Measurements from ENCODE around the gene AZIN2.
"Not testable (repeated sequence)": the region's sequence is repeated elsewhere in the genome, so short reads cannot be mapped to it uniquely, and the experiment has no call there.

Gene AZIN2

DNA sequence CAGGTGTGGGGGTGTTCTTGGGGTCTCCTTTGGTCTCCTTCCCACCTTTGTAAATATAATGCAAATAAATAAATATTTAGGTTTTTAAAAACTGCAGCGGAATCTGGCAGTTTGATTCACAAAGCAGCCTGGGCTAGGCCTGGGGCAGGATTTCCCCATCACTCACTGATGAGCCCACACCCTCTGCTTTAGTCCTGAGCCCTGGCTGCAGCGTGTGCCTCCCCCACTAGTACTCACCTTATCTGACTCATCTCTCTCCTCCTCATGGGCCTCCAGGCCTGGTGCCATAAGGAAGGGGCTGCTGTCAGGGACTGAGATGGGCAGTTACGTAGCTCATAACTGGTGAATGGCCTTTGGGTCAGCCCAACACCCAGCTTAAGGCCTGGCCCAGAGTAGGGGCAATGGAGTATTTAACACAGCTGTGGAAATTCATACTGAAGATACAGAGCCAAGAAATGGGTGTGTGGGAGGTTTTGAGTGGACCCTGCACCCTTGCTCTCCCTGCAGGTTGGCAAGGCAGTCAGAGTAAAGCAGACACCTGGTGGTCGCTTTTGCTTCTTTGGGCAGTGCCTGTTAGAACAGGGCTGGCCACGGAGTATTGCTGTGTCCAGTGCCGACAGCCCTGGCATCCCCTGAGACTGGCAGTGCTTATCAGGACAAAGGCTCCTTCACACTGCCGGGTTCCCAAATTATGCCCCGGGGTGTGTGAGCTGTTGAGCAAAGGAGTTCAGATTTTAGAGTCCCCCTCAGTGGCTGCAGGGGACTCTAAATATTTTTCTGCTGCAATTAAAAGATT is 39.7 kb downstream of the AZIN2 start:
- no peak overlapping the region for H3K9ac ChIP-seq (ENCODE audit: low read depth, low read length)

DNA sequence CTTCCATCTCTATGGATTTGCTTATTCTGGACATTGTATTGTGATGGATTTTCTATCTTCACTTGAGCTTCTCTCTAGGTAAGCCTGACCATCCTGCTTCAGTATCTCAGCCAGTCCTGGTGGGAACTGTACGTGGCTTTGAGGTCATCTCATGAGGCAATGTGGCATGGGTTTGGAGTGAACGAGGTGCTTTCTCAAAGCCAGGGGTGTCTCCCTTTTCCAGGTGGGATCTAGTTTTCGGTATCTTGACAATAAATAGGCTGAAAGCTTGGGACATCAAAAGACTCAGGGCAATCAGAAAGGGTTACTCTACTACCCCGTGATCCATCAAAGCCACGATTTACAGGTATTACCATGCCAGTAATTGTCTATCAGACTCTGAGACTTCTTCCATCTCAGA is 40.8 kb downstream of the AZIN2 start:
- Histone ChIP-seq H3K27me3 (ENCODE audit: insufficient read depth, low read length) (no peaks in the 10 kb centered on the region; the same call in 1 of the 2 replicates), H3K27ac (ENCODE audit: low read depth, low read length) (no peak overlapping the region), H3K36me3 (ENCODE audit: insufficient read depth, low read length) (no peaks in the 10 kb centered on the region), H3K9me3 (ENCODE audit: insufficient read depth, low read depth, low read length) (no peaks in the 10 kb centered on the region), H3K4me1 (ENCODE audit: insufficient read depth, low read length) (no peaks in the 10 kb centered on the region), H3K4me3 (ENCODE audit: low read length) (no peak overlapping the region), H3K9ac (ENCODE audit: low read depth, low read length) (no peak overlapping the region)
- 95% methylated on average over 5 of the region's 5 CpGs for WGBS

More for the DNA sequence above, 39.7 kb downstream of the AZIN2 start:
- Histone ChIP-seq H3K9me3 (ENCODE audit: insufficient read depth, low read depth, low read length) (no peaks in the 10 kb centered on the region), H3K4me3 (ENCODE audit: low read length) (no peak overlapping the region), H3K4me1 (ENCODE audit: insufficient read depth, low read length) (no peaks in the 10 kb centered on the region), H3K36me3 (ENCODE audit: insufficient read depth, low read length) (no peaks in the 10 kb centered on the region), H3K27ac (ENCODE audit: low read depth, low read length) (no peak overlapping the region), H3K27me3 (ENCODE audit: insufficient read depth, low read length) (no peaks in the 10 kb centered on the region; the same call in 1 of the 2 replicates)
- 86% methylated on average over 8 of the region's 8 CpGs for WGBS

DNA sequence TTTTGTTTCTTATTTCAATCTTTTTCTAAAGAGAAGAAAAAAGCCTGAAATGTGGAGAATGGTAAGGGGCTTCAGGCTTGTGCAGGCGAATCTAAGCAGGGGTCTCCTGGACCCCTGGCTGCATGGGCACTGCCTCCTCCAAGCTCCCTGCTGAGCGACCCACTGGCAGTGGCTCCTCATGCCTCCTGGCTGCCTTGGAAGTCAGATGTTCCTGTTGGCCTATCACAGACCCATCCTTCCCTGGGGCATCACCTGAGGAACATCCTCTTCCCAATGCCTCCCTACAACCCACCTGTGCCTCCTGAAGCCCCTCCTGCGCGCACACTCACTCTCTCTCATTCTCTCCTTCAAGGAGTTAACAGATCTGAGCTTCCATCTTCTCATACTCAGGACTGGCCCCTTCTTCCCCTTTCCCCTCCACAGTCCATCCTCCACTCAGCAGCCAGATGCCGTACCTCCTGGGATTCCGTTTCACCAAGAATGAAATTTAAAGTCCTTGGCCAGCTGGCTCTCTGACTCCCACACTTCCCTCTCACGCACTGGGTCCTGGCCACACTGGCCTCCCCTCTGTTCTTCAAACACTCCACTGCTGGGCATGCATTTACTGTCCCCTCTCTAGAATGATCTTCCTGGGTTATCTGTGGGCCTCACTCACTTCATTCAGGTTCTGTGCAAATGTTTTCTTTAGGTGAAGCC is 41.7 kb downstream of the AZIN2 start:
- Histone ChIP-seq H3K4me3 (ENCODE audit: low read length) (no peak overlapping the region), H3K27ac (ENCODE audit: low read depth, low read length) (no peak overlapping the region), H3K9ac (ENCODE audit: low read depth, low read length) (no peak overlapping the region), H3K9me3 (ENCODE audit: insufficient read depth, low read depth, low read length) (no peaks in the 10 kb centered on the region), H3K27me3 (ENCODE audit: insufficient read depth, low read length) (no peaks in the 10 kb centered on the region; the same call in 1 of the 2 replicates), H3K4me1 (ENCODE audit: insufficient read depth, low read length) (0 out of 2 replicates have a peak, but pooled peaks cover under 1% of the 10 kb centered on the region), H3K36me3 (ENCODE audit: insufficient read depth, low read length) (no peaks in the 10 kb centered on the region)
- 92% methylated on average over 7 of the region's 7 CpGs for WGBS

DNA sequence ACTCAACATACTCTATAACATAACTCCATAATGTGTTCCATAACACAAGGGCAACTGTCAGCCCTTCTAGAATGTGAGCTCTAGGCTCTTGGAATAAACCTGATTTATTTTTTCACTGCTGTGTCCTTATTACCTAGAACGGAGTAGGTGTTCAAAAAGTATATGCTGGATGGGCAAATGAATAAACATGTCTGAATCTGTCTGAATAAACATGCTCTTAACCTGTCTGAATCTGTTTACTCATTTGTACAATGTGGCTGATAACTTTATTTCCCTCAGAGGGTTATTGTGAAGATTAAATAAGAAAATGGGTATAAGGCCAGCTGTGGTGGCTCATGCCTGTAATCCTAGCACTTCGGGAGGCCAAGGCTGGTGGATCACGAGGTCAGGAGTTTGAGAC is 42.3 kb downstream of the AZIN2 start:
- Histone ChIP-seq H3K4me3 (ENCODE audit: low read length) (no peak overlapping the region), H3K4me1 (ENCODE audit: insufficient read depth, low read length) (0 out of 2 replicates have a peak, but pooled peaks cover 5% of the 10 kb centered on the region)
- 91% methylated on average over 3 of the region's 3 CpGs for WGBS

DNA sequence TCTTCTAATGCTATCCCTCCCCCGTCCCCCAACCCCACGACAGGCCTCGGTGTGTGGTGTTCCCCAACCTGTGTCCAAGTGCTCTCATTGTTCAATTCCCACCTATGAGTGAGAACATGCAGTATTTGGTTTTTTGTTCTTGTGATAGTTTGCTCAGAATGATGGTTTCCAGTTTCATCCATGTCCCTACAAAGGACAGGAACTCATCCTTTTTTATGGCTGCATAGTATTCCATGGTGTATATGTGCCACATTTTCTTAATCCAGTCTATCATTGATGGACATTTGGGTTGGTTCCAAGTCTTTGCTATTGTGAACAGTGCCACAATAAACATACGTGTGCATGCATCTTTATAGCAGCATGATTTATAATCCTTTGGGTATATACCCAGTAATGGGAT is 43.7 kb downstream of the AZIN2 start:
- H3K4me3 ChIP-seq (ENCODE audit: low read length); H3K4me1 ChIP-seq (ENCODE audit: insufficient read depth, low read length); H3K9me3 ChIP-seq (ENCODE audit: insufficient read depth, low read depth, low read length); H3K36me3 ChIP-seq (ENCODE audit: insufficient read depth, low read length); H3K27ac ChIP-seq (ENCODE audit: low read depth, low read length); H3K9ac ChIP-seq (ENCODE audit: low read depth, low read length); H3K27me3 ChIP-seq (ENCODE audit: insufficient read depth, low read length): not testable (repeated sequence)
- WGBS = 96% methylated on average over 4 of the region's 4 CpGs

More for the DNA sequence above, 42.3 kb downstream of the AZIN2 start:
- H3K27me3 ChIP-seq (ENCODE audit: insufficient read depth, low read length) = no peaks in the 10 kb centered on the region; the same call in 1 of the 2 replicates
- H3K9me3 ChIP-seq (ENCODE audit: insufficient read depth, low read depth, low read length) = no peaks in the 10 kb centered on the region
- no peak overlapping the region for H3K9ac ChIP-seq (ENCODE audit: low read depth, low read length)
- no peak overlapping the region for H3K27ac ChIP-seq (ENCODE audit: low read depth, low read length)
- H3K36me3 ChIP-seq (ENCODE audit: insufficient read depth, low read length) = no peaks in the 10 kb centered on the region

DNA sequence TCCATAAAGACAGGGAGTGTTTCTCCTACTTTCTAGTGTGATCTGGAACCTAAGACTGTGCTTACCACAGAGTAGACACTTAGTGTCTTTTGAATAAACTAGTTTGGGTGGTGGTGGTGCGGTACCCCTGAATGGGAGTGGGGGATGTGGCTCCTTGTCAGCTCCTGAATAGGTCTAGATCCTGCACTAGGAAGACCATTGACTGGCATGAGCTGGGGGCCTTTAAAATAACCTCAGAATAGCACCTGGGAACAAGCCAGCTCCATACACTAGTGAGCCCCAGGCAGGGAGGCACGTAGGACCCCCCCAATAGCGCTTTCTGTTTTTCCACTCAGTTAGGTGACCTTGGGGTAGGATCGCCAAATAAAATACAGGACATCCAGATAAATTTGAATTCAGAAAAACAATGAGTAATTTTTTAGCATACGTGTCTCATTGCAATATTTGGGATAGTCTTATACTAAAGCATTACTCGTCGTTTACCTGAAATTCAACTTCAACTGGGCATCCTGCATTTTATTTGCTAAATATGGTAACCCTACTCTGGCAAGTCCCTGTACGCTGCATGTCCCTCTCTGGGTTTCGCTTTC is 45.6 kb downstream of the AZIN2 start:
- 87% methylated on average over 9 of the region's 9 CpGs for WGBS

DNA sequence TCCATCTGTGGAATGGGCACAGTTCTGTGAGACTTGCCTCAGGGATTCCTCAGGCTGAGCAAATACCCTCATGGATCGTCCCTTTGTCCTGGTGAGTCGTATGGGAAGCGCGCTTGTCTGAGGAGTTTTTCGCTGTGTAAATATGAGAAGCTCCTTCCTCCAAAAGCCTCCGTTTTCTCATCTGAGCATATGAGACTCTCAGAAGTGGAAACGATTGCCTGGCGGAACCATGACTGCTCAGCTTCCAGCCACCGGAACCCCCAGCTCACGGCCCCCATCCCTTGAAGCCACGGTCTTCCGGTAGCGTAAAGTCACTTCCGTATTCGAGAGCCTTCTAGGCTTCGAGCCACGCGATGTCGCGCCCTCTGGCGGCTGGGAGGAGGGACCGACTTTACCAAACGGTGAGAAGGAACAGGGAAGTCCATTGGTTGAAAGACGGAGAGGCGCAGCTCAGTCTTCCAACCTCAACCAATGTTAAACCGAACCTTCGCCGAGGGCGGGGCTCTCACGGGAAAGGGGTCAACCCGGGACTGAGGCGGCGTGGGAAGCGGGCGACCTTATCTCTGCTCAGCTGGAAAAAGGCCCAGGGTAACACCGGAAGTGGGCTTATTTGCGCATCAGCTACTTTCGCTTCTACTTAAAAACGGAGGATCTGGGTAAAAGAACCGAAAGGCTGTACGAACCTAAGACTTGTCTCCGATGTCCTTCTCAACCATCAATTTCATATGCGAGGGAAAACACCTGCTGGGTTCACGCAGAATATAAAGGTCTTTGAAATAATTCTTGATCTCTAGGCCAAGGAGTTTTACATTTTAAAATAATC is 46.3 kb downstream of the AZIN2 start:
- H3K36me3 ChIP-seq (ENCODE audit: insufficient read depth, low read length) = no peaks in the 10 kb centered on the region
- peak overlapping the region; percentile 71; the same call in 1 of the 2 replicates for H3K27ac ChIP-seq (ENCODE audit: low read depth, low read length)
- H3K4me1 ChIP-seq (ENCODE audit: insufficient read depth, low read length) = 0 out of 2 replicates have a peak, but pooled peaks cover 7% of the 10 kb centered on the region
- H3K9me3 ChIP-seq (ENCODE audit: insufficient read depth, low read depth, low read length) = no peaks in the 10 kb centered on the region
- WGBS = 65% methylated on average over 44 of the region's 44 CpGs
- H3K9ac ChIP-seq (ENCODE audit: low read depth, low read length) = peak overlapping the region; percentile 79
- H3K27me3 ChIP-seq (ENCODE audit: insufficient read depth, low read length) = no peaks in the 10 kb centered on the region; the same call in 1 of the 2 replicates
- peak overlapping the region; percentile 80 for H3K4me3 ChIP-seq (ENCODE audit: low read length)

More for the DNA sequence above, 45.6 kb downstream of the AZIN2 start:
- no peaks in the 10 kb centered on the region for H3K9me3 ChIP-seq (ENCODE audit: insufficient read depth, low read depth, low read length)
- H3K27ac ChIP-seq (ENCODE audit: low read depth, low read length) = peak overlapping the region; percentile 71; the same call in 1 of the 2 replicates
- no peaks in the 10 kb centered on the region for H3K36me3 ChIP-seq (ENCODE audit: insufficient read depth, low read length)
- H3K9ac ChIP-seq (ENCODE audit: low read depth, low read length) = peak overlapping the region; percentile 79
- 0 out of 2 replicates have a peak, but pooled peaks cover 7% of the 10 kb centered on the region for H3K4me1 ChIP-seq (ENCODE audit: insufficient read depth, low read length)
- no peaks in the 10 kb centered on the region; the same call in 1 of the 2 replicates for H3K27me3 ChIP-seq (ENCODE audit: insufficient read depth, low read length)
- H3K4me3 ChIP-seq (ENCODE audit: low read length) = peak overlapping the region; percentile 80

DNA sequence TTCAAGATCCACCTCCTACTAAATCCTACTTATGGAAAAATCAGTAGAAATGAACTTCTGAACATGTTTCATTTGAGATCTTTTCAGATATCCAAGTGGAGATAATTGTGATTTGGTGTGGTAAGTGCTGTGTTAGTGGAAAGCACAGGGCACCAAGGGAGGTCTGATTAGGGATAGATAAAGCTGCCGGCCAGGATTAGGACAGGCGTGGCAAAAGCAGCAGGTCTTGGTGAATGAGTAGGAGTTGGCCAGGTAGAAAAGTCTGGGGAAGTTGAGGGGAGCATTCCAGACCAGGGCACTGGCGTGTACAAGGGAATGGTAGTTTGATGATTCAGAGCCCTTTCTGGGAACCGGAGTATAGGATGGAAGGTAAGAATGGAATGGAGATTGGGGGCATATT is 47.8 kb downstream of the AZIN2 start:
- no peak overlapping the region for H3K4me3 ChIP-seq (ENCODE audit: low read length)

DNA sequence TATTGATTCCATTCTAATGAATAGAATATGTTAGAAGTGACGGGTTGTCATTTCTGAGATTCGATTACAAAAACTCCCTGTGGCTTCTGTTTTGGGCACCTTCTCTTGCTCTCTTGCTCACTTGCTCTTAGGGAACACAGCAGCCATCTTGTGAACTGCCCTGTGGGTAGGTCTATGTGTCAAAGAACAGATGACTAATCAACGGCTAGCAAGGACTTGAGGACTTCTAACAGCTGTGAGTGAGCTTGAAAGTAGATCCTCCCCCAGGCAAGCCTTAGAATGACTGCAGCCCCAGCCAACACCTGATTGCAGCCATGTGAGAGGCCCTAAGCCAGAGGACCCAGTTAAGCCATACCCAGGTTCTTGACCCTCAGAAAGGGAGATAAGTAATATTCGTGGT is 49.3 kb downstream of the AZIN2 start:
- Histone ChIP-seq H3K27me3 (ENCODE audit: insufficient read depth, low read length) (no peaks in the 10 kb centered on the region), H3K9me3 (ENCODE audit: insufficient read depth, low read depth, low read length) (no peaks in the 10 kb centered on the region), H3K27ac (ENCODE audit: low read depth, low read length) (no peak overlapping the region), H3K4me3 (ENCODE audit: low read length) (no peak overlapping the region), H3K36me3 (ENCODE audit: insufficient read depth, low read length) (no peaks in the 10 kb centered on the region), H3K9ac (ENCODE audit: low read depth, low read length) (no peak overlapping the region), H3K4me1 (ENCODE audit: insufficient read depth, low read length) (0 out of 2 replicates have a peak, but pooled peaks cover 7% of the 10 kb centered on the region)
- WGBS = 93% methylated on average over 4 of the region's 4 CpGs

More for the DNA sequence above, 47.8 kb downstream of the AZIN2 start:
- Histone ChIP-seq H3K4me1 (ENCODE audit: insufficient read depth, low read length) (0 out of 2 replicates have a peak, but pooled peaks cover 7% of the 10 kb centered on the region), H3K9ac (ENCODE audit: low read depth, low read length) (no peak overlapping the region), H3K27ac (ENCODE audit: low read depth, low read length) (no peak overlapping the region), H3K27me3 (ENCODE audit: insufficient read depth, low read length) (no peaks in the 10 kb centered on the region), H3K36me3 (ENCODE audit: insufficient read depth, low read length) (no peaks in the 10 kb centered on the region), H3K9me3 (ENCODE audit: insufficient read depth, low read depth, low read length) (no peaks in the 10 kb centered on the region)
- 75% methylated on average over 4 of the region's 4 CpGs for WGBS

DNA sequence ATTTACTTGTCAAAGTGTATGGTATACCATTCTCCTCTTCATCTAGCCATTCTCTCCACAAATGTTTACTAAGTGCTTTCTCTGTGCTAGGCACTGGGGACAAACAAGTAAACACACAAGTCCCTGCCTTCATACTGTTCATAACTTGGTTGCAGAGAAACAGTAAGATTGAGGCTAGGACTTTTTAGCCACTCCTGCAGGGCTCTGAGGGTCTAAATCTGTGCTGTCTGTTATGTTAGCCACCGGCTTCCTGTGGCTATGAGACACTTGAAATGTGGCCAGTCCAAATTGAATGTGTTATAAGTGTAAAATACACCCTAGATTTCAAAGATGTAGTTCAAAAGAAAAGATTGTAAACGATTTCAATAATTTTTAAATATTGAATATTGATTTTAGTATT is 50.2 kb downstream of the AZIN2 start:
- Histone ChIP-seq H3K4me1 (ENCODE audit: insufficient read depth, low read length) (0 out of 2 replicates have a peak, but pooled peaks cover 7% of the 10 kb centered on the region), H3K27ac (ENCODE audit: low read depth, low read length) (no peak overlapping the region), H3K9me3 (ENCODE audit: insufficient read depth, low read depth, low read length) (no peaks in the 10 kb centered on the region), H3K27me3 (ENCODE audit: insufficient read depth, low read length) (no peaks in the 10 kb centered on the region), H3K4me3 (ENCODE audit: low read length) (no peak overlapping the region), H3K9ac (ENCODE audit: low read depth, low read length) (no peak overlapping the region), H3K36me3 (ENCODE audit: insufficient read depth, low read length) (no peaks in the 10 kb centered on the region)
- WGBS = 90% methylated on average over 1 of the region's 2 CpGs
